Astrocyte (in vitro differentiated cells and primary cell): ENCODE data around the gene LOC101059915.

Experiments
- EZH2 ChIP-seq: IDR thresholded peaks from 2 replicates; pipeline ENCODE4 v1.6.1; 2012; ENCODE audit warnings: mild to moderate bottlenecking, low read length, inconsistent platforms; ENCODE audit not compliant: insufficient read depth
- TF ChIP-seq, protein P1 (sequence below): IDR thresholded peaks from 2 replicates; pipeline ENCODE4 v1.5.1; 2011; ENCODE audit warnings: low read depth, mild to moderate bottlenecking, inconsistent platforms, low read length, moderate library complexity; ENCODE audit not compliant: insufficient read depth

DNA sequence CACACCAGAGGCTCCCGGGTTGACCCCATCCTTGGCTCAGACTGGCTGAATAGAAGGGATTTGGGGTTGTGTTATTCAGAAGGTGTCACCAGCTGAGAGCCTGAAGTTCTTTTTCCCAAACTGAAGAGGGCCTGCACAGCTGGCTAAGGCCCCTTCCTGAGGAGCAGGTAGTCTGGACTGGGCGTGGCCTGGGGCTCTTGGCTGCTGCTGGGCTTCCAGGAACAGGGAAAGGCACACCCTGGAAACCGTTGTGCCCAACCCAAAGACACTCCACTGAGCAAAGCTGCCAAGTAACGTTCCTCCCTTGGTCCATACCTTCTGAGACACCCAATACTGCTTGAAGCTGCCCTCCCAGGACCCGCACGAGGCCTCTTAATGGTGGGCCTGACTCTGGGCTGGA, 40.8 kb upstream of the LOC101059915 start:
- TF ChIP-seq, protein P1, sequence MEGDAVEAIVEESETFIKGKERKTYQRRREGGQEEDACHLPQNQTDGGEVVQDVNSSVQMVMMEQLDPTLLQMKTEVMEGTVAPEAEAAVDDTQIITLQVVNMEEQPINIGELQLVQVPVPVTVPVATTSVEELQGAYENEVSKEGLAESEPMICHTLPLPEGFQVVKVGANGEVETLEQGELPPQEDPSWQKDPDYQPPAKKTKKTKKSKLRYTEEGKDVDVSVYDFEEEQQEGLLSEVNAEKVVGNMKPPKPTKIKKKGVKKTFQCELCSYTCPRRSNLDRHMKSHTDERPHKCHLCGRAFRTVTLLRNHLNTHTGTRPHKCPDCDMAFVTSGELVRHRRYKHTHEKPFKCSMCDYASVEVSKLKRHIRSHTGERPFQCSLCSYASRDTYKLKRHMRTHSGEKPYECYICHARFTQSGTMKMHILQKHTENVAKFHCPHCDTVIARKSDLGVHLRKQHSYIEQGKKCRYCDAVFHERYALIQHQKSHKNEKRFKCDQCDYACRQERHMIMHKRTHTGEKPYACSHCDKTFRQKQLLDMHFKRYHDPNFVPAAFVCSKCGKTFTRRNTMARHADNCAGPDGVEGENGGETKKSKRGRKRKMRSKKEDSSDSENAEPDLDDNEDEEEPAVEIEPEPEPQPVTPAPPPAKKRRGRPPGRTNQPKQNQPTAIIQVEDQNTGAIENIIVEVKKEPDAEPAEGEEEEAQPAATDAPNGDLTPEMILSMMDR: no peak
- TF ChIP-seq EZH2: no peak
